Right cardiac atrium (tissue), 5 donors: ENCODE data around the gene AP1M1. TPM values are rescaled to one million over a fixed set of nuclear protein-coding genes. Genes with fewer than 3 reads are reported as not detected.
"Not testable (repeated sequence)": the region's sequence is repeated elsewhere in the genome, so short reads cannot be mapped to it uniquely, and the experiment has no call there.

Experiments
- ATAC-seq, 2 donors: fragments of 200-7000 bp; cut with Tn5 transposase; one replicate each; pipeline versions ENCODE4 v1.8.0 to v1.9.1; 2020; ENCODE audit warnings: moderate library complexity in 2 of 2, mild to moderate bottlenecking in 1 of 2
- DNase-seq, 3 donors: peaks; one replicate each; pipeline ENCODE4 v3.0.0-alpha.2; 2020
- H3K27ac ChIP-seq: one replicate; pipeline ENCODE4 v1.5.1; 2013; ENCODE audit warnings: mild to moderate bottlenecking, low read length, control low read depth, moderate library complexity
- H3K27me3 ChIP-seq: one replicate; pipeline ENCODE4 v1.6.1; 2013; ENCODE audit not compliant: control insufficient read depth, insufficient read depth
- H3K4me1 ChIP-seq: one replicate; pipeline ENCODE4 v1.6.1; 2013; ENCODE audit warnings: low read length; ENCODE audit not compliant: control insufficient read depth, insufficient read depth
- H3K4me3 ChIP-seq: one replicate; pipeline ENCODE4 v1.5.1; 2013; ENCODE audit warnings: low read length, control low read depth
- H3K9me3 ChIP-seq: one replicate; pipeline ENCODE4 v1.6.1; 2013; ENCODE audit warnings: low read length; ENCODE audit not compliant: control insufficient read depth
- WGBS: extraction: QIAGEN DNeasy Blood & Tissue Kit; methylation state at CpG from one replicate; pipeline ENCODE4 v1.1.7; 2013; 5-methylcytosine and 5-hydroxymethylcytosine counted together
- intact Hi-C, 4 donors: fragments of 100-400 bp; cut with DNase I; formaldehyde crosslinking; loops; one replicate each; pipeline versions ENCODE4 v1.11.0 to v1.14.0; 2022 to 2023
- polyA plus RNA-seq: library from polyadenylated mRNA; stranded (reverse); fragments of 200-250 nt; gene quantifications from one replicate; pipeline ENCODE4 v1.2.3, GENCODE V29; 2013
- total RNA-seq, 4 donors: library from RNA; stranded (reverse); fragmentation: NEBNext Ultra II Directional; extraction: Animal tissue kit (Norgen Biotek cat#: 25700); gene quantifications; one replicate each; pipeline ENCODE4 v1.2.1, GENCODE V29; 2021
- donor health status: healthy with polysubstance abuse.
- donor health status: DM: no; HTN: yes; CAD: no.
- donor health status: DM: no; HTN: no; CAD: no.
- donor health status: DM: no; HTN: yes; CAD: no; lungs with severe emphysema.
- donor health status: DM: yes; HTN: yes; CAD: no.

Gene AP1M1
- total and polyA plus RNA-seq, 5 donors, result 37.1 to 65.5 (median 47.6) TPM

DNA sequence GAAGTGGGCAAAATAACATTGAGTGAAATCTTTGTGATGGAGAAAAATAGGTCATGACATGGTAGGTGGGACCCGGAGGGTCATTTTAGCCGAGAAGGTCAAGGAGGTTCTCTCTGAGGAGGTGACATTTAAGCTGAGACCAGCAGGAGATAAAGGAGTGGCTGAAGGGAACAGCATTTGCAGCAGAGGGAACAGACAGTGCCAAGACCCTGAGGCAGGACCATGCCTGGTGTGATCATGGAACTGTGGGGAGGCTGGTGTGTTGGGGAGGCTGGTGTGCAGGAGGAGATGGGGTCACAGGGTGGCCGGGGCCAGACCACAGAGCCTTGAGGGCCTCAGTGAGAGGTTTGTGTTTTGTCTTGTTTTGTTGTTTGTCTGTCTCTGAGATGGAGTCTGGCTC is 67.5 kb downstream of the AP1M1 start:
- Histone ChIP-seq H3K4me1 (peaks cover 8% of the 10 kb centered on the region), H3K27ac (no peak overlapping the region), H3K27me3 (no peaks in the 10 kb centered on the region), H3K9me3 (no peaks in the 10 kb centered on the region), H3K4me3 (no peak overlapping the region)
- ATAC-seq, result no peak
- intact Hi-C loops, result no loop called here
- WGBS, result 83% methylated on average over 3 of the region's 3 CpGs
- DNase-seq, result no peak

DNA sequence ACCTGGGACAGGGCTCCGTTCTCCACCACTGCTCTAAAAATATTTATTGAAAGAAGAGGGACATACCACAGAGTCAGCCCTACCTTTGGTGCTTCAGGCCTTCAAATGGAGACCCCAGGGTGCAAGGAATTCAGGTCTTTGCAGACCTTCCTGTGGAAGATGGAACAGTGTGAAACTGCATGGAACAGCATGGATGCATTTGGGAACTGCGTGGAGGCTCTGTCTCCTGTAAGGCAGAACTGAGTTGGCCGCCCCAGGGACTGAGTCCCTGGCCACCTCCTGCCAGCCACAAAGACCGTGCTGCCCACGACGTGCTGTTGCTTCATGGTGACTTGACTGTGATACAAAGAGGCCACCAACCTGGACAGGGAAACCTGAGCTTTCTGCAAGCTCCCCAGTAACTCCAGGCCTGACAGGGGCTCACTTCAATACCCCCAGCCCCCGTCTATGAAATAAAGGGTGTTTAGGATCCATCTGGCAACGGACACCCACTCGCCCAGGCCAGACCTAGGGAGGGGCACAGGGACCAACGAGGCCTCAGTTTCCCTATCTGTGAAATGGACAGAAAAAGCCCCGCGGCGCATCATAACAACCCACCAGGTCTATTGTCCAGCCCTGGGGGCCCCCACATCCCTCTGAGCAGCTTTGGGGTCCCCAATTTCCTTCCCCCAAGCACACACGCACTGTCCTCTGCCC is 68.3 kb downstream of the AP1M1 start:
- intact Hi-C loops, result no loop called here
- H3K4me1 ChIP-seq, result peaks cover 8% of the 10 kb centered on the region
- ATAC-seq (no peak), DNase-seq (no peak)
- no peaks in the 10 kb centered on the region for H3K9me3 ChIP-seq
- H3K27me3 ChIP-seq, result no peaks in the 10 kb centered on the region
- no peak overlapping the region for H3K27ac ChIP-seq
- no peak overlapping the region for H3K4me3 ChIP-seq
- 94% methylated on average over 14 of the region's 14 CpGs for WGBS

DNA sequence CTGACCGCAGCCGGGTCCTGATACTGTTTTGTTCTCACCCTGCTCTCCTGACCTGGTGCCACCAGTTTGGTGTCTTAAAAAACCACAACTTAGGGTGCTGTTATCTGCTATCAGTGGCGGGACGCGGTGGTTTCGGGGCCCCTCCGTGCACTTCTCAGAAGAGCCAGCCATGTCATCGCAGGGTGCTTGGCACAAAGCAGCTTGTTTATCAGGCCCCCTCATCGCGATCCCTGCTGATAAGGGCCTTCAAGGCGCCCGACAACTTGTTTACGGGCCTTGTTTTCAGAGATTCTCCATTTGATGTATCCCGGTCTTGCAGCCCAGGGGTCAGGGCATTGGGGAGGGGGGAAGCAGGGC is 68.9 kb downstream of the AP1M1 start:
- H3K9me3 ChIP-seq, result no peaks in the 10 kb centered on the region
- H3K4me1 ChIP-seq, result peaks cover 8% of the 10 kb centered on the region
- WGBS, result 65% methylated on average over 14 of the region's 14 CpGs
- no peak for ATAC-seq
- intact Hi-C loops, result no loop called here
- H3K27ac ChIP-seq, result no peak overlapping the region
- peak in 1 of 3 donors; percentile 56 for DNase-seq
- no peak overlapping the region for H3K4me3 ChIP-seq
- no peaks in the 10 kb centered on the region for H3K27me3 ChIP-seq

DNA sequence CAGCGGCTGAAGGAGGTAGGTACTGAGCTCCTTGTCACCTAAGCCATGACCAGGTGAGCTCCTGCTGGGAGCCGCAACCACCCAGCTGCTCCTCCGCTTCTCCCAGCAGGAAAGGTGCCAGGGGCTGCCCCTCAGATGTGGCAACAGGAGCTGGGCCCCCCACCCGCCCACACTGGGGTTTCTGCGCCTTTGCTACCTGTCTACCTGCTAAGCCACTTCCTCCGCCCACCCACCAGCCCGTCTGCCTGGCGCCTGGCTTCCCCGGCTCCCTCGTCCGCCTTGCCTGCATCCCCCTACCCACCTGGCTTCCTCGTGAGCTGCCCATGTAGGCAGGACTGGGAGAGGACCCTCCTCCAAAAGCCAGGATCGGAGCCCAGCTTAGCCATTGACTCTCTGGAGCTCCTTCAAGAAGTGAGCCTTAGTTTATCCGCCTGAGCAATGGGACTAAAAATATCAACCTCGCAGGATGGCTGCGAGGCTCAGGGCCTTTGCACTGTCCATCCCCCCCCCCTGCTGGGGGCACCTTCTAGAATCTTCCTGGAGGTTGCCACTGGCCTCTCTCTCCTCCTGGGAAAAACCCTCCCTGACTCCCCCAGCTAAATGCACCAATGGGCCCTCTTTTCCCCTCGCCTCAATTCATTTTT is 71.1 kb downstream of the AP1M1 start:
- no peak overlapping the region for H3K4me3 ChIP-seq
- no peak for ATAC-seq
- H3K4me1 ChIP-seq, result peaks cover 4% of the 10 kb centered on the region
- H3K27me3 ChIP-seq, result no peaks in the 10 kb centered on the region
- no peaks in the 10 kb centered on the region for H3K9me3 ChIP-seq
- intact Hi-C loops, result no loop called here
- peak in 1 of 3 donors; percentile 47 for DNase-seq
- no peak overlapping the region for H3K27ac ChIP-seq
- WGBS, result 95% methylated on average over 17 of the region's 17 CpGs

DNA sequence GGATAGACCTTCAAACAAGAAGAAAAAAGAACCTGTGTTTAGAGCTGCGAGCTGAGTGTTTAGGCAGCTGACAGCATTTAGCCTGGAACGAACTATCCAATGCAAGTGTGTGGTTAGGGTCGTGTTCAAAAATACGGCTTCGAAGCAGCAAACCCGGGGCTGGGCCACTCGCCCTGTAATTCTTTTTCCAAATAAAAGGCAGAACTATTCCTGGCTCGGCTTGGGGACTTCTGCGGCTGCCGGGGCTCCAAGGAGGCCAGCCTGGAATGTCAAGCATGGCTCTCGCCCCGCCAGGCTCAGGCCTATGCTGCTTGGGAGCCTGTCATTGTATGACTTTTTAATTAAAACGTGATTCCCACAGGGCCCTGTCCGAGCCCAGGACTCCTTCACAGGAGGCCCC is 75.2 kb downstream of the AP1M1 start:
- Histone ChIP-seq H3K9me3 (no peaks in the 10 kb centered on the region), H3K27ac (peak overlapping the region; percentile 39), H3K27me3 (no peaks in the 10 kb centered on the region), H3K4me3 (no peak overlapping the region), H3K4me1 (peaks cover 4% of the 10 kb centered on the region)
- WGBS, result 35% methylated on average over 14 of the region's 14 CpGs
- DNase-seq, result peak; percentile 43 to 87 (median 82)
- ATAC-seq, result peak; percentile 43 to 75
- intact Hi-C loops, result no loop called here

DNA sequence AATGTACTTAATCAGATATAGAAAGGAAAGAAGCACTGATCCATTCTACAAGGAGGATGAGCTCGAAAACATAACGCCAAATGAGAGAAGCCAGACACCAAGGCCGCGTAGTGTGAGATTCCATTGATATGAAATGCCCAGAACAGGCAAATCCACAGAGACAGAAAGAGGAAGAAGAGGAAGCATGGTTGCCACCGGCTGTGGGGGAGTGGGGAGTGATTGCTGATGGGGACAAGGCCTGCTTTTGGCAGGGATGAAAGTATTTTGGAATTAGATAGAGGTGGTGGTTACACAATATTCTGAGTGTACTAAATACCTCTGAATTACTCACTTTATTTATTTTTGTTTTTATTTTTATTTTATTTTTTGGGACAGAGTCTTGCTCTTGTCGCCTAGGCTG is 76.7 kb downstream of the AP1M1 start:
- H3K4me1 ChIP-seq, result peaks cover 4% of the 10 kb centered on the region
- no peak overlapping the region for H3K27ac ChIP-seq
- intact Hi-C loops, result no loop called here
- H3K4me3 ChIP-seq, result no peak overlapping the region
- WGBS, result 53% methylated on average over 6 of the region's 6 CpGs
- ATAC-seq (peak in 1 of 2 donors; percentile 17), DNase-seq (peak in 1 of 3 donors; percentile 69)
- H3K9me3 ChIP-seq, result no peaks in the 10 kb centered on the region
- H3K27me3 ChIP-seq, result no peaks in the 10 kb centered on the region

DNA sequence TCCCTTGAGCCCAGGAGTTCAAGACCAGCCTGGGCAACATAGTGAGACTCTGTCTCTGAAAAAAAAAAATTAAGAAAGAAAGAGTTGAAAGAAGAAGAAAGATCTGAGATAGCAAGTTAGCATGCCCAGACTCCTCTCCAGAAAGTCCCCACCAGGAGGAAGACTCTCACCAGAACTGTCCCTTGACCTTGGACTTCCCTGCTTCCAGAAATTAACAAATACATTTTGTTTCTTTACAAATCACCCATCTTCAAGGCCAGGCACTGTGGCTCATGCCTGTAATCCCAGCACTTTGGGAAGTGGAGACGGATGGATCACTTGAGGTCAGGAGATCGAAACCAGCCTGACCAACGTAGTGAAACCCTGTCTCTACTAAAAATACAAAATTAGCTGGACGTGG is 82.6 kb downstream of the AP1M1 start:
- Histone ChIP-seq H3K27me3 (no peaks in the 10 kb centered on the region), H3K4me1 (peaks cover 2% of the 10 kb centered on the region), H3K27ac (no peak overlapping the region), H3K4me3 (no peak overlapping the region), H3K9me3 (no peaks in the 10 kb centered on the region)
- WGBS, result 91% methylated on average over 4 of the region's 4 CpGs
- intact Hi-C loops, result no loop called here
- ATAC-seq (no peak), DNase-seq (peak in 1 of 3 donors; percentile 21)

DNA sequence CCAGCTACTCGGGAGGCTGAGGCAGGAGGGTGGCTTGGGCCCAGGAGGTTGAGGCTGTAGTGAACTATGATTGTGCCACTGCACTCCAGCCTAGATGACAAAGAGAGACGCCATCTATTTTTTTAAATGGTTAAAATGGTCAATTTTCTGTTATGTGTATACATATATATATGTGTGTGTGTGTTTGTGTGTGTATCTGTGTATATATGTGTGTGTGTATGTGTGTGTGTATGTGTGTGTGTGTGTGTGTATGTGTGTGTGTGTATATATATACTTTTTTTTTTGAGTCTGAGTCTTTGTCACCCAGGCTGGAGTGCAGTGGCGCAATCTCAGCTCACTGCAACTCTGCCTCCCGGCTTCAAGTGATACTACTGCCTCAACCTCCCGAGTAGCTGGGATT is 84.0 kb downstream of the AP1M1 start:
- DNase-seq (peak in 1 of 3 donors; percentile 26), ATAC-seq (no peak)
- Histone ChIP-seq H3K4me3 (no peak overlapping the region), H3K9me3 (no peaks in the 10 kb centered on the region), H3K27me3 (no peaks in the 10 kb centered on the region), H3K27ac (no peak overlapping the region), H3K4me1 (peaks cover 5% of the 10 kb centered on the region)
- intact Hi-C loops, result no loop called here
- 94% methylated on average over 5 of the region's 5 CpGs for WGBS

DNA sequence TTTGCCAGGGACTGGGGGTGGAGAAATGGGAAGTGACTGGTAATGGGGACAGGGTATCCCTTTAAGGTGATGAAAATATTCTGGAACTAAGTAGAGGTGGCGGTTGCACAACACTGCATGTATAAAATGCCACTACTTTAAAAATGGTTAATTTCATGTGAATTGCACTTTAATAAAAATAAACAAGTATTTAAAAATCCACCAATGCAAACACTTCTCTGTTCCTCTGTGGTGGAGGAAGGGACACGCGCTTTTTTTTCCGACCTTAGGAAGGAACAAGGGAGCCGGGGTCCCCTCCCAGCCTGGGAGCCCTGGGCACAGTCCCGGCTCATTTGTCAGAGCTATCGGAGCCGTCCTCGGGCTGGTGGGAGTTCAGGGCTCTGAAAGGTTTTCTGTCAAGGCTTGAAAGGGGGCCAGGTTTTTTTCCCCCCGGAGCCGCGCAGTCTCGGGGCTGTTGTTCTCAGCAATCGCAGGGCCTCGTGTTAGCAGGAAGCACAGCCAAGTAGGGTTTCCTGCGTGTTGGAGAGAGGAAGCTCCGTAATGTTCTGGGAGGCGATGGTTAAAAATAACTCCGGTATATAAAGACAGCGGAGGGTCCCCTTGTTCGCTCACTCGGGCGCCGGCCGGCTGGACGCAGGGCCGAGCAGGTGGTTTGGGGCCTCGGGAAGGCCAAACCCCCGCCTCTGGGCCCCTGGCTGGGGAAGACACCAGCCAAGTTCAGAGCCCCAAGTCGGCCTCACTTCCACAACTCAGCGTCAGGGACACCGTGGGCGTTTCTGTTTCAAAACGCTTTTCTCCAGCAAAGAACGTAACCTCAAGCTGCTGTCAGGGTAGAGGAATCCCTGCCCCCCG is 85.7 kb downstream of the AP1M1 start:
- ATAC-seq, result peak; percentile 89 to 91
- peaks cover 5% of the 10 kb centered on the region for H3K4me1 ChIP-seq
- intact Hi-C loops, result no loop called here

DNA sequence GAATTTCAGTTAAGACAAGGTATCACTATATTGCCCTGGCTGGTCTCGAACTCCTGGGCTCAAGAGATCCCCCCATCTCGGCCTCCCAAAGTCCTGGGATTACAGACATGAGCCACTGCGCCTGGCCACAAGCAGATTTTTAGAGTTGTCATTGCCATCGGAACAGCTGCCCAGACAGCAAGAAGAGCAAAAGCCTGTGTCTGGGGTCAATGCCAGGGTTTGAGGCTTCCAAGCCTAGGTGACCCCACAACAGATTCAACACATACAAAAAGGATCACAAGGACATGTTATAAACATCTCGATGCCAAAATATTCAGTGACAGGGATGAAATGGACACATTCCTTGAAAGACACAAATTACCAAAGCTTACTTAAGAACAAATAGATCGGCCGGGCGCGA is 86.8 kb downstream of the AP1M1 start:
- ATAC-seq (no peak), DNase-seq (peak in 1 of 3 donors; percentile 42)
- H3K4me1 ChIP-seq, result peaks cover 5% of the 10 kb centered on the region
- H3K4me3 ChIP-seq, result no peak overlapping the region
- peak overlapping the region; percentile 98 for H3K27ac ChIP-seq
- no peaks in the 10 kb centered on the region for H3K9me3 ChIP-seq
- WGBS, result 91% methylated on average over 9 of the region's 9 CpGs
- intact Hi-C loops, result no loop called here
- no peaks in the 10 kb centered on the region for H3K27me3 ChIP-seq

More for the DNA sequence above, 85.7 kb downstream of the AP1M1 start:
- Histone ChIP-seq H3K27me3 (no peaks in the 10 kb centered on the region), H3K4me3 (peak overlapping the region; percentile 8), H3K27ac (peak overlapping the region; percentile 98), H3K9me3 (no peaks in the 10 kb centered on the region)
- DNase-seq, result peak; percentile 90 to 94 (median 94)
- 2% methylated on average over 36 of the region's 36 CpGs for WGBS

DNA sequence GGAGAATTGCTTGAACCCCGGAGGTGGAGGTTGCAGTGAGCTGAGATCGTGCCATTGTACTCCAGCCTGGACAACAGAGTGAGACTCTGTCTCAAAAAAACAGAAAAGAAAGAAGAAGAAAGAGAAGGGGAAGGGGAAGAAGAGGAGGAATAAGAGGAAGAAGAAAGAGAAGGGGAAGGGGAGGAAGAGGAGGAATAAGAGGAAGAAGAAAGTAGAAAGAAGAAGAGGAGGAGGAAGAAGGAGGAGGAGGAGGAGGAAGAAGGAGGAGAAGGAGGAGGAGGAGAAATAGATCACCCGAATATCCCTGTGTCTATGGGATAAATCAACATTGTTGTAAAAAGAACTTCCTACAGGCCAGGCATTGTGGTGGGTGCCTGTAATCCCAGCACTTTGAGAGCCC is 87.4 kb downstream of the AP1M1 start:
- DNase-seq, H3K4me1 ChIP-seq, H3K4me3 ChIP-seq, H3K27me3 ChIP-seq, H3K9me3 ChIP-seq, ATAC-seq: not testable (repeated sequence)
- peak overlapping the region; percentile 45 for H3K27ac ChIP-seq
- 72% methylated on average over 3 of the region's 3 CpGs for WGBS
- intact Hi-C loops, result loop anchor here in 2 of 4 donors (5.0 kb wide), 1 partner anchor 37 kb away; the partner anchor contains the start of gene KLF2 (in 2 of the 2)
